DOHH2 (cell line): Measurements from ENCODE around the gene TXLNG.

Experiments
- EZH2phosphoT487 ChIP-seq: fragments of 200-600 bp; sonication (generic); IDR thresholded peaks from 2 replicates; pipeline ENCODE4 v1.6.1; 2017; ENCODE audit warnings: borderline replicate concordance, mild to moderate bottlenecking, antibody characterized with exemption, low read length, moderate library complexity, mixed read lengths
- TF ChIP-seq, protein P1 (sequence below): fragments of 200-600 bp; sonication (generic); IDR thresholded peaks from one replicate; pipeline ENCODE4 v1.5.1; 2014; ENCODE audit warnings: antibody characterized with exemption, mild to moderate bottlenecking, low read depth, low read length; ENCODE audit not compliant: poor library complexity, severe bottlenecking

DNA sequence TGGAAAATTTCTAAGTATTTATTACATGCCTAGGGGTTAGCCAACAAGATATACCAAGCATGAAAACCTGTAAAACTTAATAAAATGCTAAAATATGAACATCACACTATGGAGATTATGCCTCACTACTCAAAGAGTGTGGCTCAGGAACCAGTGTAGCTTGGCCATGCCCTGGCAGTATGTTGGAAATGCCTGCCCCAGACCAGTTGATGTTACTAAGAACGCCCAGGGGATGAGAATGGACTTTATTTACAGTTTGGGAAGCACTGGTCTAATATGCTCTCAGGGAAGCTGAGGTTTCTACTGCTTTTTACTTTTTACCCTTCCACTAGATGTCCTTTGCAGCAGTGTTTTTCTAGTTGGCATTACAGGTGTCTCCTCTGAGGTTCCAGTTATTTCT lies 23.7 kb upstream of the TXLNG start:
- TF ChIP-seq, protein P1, sequence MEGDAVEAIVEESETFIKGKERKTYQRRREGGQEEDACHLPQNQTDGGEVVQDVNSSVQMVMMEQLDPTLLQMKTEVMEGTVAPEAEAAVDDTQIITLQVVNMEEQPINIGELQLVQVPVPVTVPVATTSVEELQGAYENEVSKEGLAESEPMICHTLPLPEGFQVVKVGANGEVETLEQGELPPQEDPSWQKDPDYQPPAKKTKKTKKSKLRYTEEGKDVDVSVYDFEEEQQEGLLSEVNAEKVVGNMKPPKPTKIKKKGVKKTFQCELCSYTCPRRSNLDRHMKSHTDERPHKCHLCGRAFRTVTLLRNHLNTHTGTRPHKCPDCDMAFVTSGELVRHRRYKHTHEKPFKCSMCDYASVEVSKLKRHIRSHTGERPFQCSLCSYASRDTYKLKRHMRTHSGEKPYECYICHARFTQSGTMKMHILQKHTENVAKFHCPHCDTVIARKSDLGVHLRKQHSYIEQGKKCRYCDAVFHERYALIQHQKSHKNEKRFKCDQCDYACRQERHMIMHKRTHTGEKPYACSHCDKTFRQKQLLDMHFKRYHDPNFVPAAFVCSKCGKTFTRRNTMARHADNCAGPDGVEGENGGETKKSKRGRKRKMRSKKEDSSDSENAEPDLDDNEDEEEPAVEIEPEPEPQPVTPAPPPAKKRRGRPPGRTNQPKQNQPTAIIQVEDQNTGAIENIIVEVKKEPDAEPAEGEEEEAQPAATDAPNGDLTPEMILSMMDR: no peak
- no peak for TF ChIP-seq EZH2phosphoT487
